ENCODE results near the gene SLC15A5. TPM values are rescaled to one million over a fixed set of nuclear protein-coding genes. Genes with fewer than 3 reads are reported as not detected.

SLC15A5 gene
- total and polyA plus RNA-seq, 4 donors, result not detected

DNA sequence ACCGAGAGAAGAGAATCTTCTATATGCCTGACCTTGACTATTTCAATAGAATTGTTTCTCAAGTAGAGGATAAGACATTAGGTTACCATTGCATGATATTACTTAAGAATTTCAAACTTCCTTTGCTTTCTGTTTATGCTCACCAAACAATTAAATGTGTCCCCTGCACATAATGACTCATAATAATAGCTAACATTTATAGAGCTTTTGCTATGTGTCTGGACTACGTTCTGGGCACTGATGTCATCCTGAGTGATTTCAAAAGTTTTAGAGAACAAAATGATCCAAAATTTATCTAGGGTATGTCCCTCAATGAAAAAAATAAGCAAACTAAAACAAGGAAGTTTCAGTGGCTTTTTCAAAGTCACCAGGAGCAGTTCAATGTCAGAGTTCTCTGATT lies 38.8 kb downstream of the SLC15A5 start:
- no peaks in the 10 kb centered on the region for H3K9me3 ChIP-seq (ENCODE audit: control insufficient read depth in 4 of 4, insufficient read depth in 3 of 4, low read length in 3 of 4)
- WGBS, 2 donors, result 36 to 58% methylated on average over 2 of the region's 2 CpGs
- H3K9ac ChIP-seq (ENCODE audit: insufficient read depth in 1 of 2, low read length in 2 of 2), result no peak overlapping the region
- DNase-seq, result no peak
- H3K27me3 ChIP-seq (ENCODE audit: control insufficient read depth in 3 of 3, insufficient read depth in 3 of 3, low read length in 2 of 3), result no peaks in the 10 kb centered on the region
- no peak overlapping the region for H3K4me3 ChIP-seq
- no peak overlapping the region for H3K27ac ChIP-seq (ENCODE audit: low read depth in 1 of 2, low read length in 1 of 2)
- H3K4me1 ChIP-seq (ENCODE audit: control insufficient read depth in 5 of 5, insufficient read depth in 5 of 5, low read length in 5 of 5), result no peaks in the 10 kb centered on the region
- no peak for TF ChIP-seq CTCF (IDR thresholded peaks at IDR 0.05; ENCODE audit: control extremely low read depth, extremely low read depth)
- no peak for ATAC-seq (ENCODE audit: insufficient read depth, low FRiP score)
- H3K36me3 ChIP-seq (ENCODE audit: control insufficient read depth in 4 of 4, insufficient read depth in 4 of 4, low read length in 4 of 4), result no peaks in the 10 kb centered on the region

DNA sequence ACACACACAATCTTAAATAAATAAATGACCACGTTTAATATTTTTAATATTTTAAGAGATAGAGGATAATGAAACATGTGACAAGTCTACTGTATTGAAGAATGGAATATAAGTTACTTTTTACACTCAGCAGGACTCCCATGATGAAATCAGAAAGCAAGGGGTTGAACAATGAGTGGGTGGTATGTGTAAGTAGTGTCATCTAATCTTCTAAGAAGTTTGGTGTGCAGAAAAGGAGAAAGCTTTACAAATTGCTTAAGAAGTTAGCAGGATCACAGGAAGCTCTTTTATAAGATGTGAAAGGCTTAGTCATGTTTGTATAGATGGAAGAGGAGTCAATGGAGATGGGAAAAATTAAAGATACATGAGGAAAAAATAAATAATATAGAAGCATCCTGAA lies 47.8 kb downstream of the SLC15A5 start:
- Histone ChIP-seq H3K36me3 (ENCODE audit: control insufficient read depth in 4 of 4, insufficient read depth in 4 of 4, low read length in 4 of 4) (no peaks in the 10 kb centered on the region), H3K27me3 (ENCODE audit: control insufficient read depth in 3 of 3, insufficient read depth in 3 of 3, low read length in 2 of 3) (no peaks in the 10 kb centered on the region), H3K9me3 (ENCODE audit: control insufficient read depth in 4 of 4, insufficient read depth in 3 of 4, low read length in 3 of 4) (peaks cover 0 to 2% (median 0%) of the 10 kb centered on the region in 4 donors), H3K4me1 (ENCODE audit: control insufficient read depth in 5 of 5, insufficient read depth in 5 of 5, low read length in 5 of 5) (no peaks in the 10 kb centered on the region), H3K4me3 (no peak overlapping the region), H3K9ac (ENCODE audit: insufficient read depth in 1 of 2, low read length in 2 of 2) (no peak overlapping the region), H3K27ac (ENCODE audit: low read depth in 1 of 2, low read length in 1 of 2) (no peak overlapping the region)
- ATAC-seq (ENCODE audit: insufficient read depth, low FRiP score) (no peak), DNase-seq (no peak)
- WGBS, 2 donors, result 52 to 77% methylated on average over 1 of the region's 1 CpG
- TF ChIP-seq CTCF (IDR thresholded peaks at IDR 0.05; ENCODE audit: control extremely low read depth, extremely low read depth), result no peak

DNA sequence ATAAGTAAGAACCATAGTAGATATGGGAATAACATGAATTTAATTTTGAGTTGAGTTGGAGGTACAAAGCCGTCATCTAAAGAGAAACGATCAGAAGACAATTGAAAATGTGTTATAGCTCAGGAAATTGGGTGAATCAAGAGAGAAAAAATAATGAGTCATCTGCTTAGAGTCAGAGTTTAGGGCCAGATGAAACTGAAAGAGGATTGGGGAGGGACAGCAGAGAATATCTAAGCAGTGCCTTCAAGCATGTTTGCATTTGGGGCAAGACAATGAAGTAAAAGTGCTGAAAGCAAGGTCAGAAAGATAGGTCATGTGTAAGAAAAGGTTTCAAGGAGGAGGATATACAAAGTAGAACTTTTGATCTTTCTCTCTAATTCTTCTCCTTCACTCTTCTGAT lies 49.4 kb downstream of the SLC15A5 start:
- H3K9me3 ChIP-seq (ENCODE audit: control insufficient read depth in 4 of 4, insufficient read depth in 3 of 4, low read length in 3 of 4), result peaks cover 0 to 2% (median 0%) of the 10 kb centered on the region in 4 donors
- 62 to 68% methylated on average over 2 of the region's 2 CpGs for WGBS, 2 donors
- no peak for ATAC-seq (ENCODE audit: insufficient read depth, low FRiP score)

More for the DNA sequence above, 49.4 kb downstream of the SLC15A5 start:
- Histone ChIP-seq H3K27ac (ENCODE audit: low read depth in 1 of 2, low read length in 1 of 2) (no peak overlapping the region), H3K36me3 (ENCODE audit: control insufficient read depth in 4 of 4, insufficient read depth in 4 of 4, low read length in 4 of 4) (no peaks in the 10 kb centered on the region), H3K27me3 (ENCODE audit: control insufficient read depth in 3 of 3, insufficient read depth in 3 of 3, low read length in 2 of 3) (no peaks in the 10 kb centered on the region), H3K4me1 (ENCODE audit: control insufficient read depth in 5 of 5, insufficient read depth in 5 of 5, low read length in 5 of 5) (no peaks in the 10 kb centered on the region), H3K4me3 (no peak overlapping the region), H3K9ac (ENCODE audit: insufficient read depth in 1 of 2, low read length in 2 of 2) (no peak overlapping the region)
- TF ChIP-seq CTCF (IDR thresholded peaks at IDR 0.05; ENCODE audit: control extremely low read depth, extremely low read depth), result no peak
- no peak for DNase-seq

Data from lung (tissue), 12 donors.